HuH-7 (cell line): ENCODE measurements around the gene RESP18.
"Not testable (repeated sequence)": the region's sequence is repeated elsewhere in the genome, so short reads cannot be mapped to it uniquely, and the experiment has no call there.

Experiments
- DNase-seq: peaks from one replicate; pipeline ENCODE4 v3.0.0; 2011; ENCODE audit warnings: low spot score

RESP18 gene

DNA sequence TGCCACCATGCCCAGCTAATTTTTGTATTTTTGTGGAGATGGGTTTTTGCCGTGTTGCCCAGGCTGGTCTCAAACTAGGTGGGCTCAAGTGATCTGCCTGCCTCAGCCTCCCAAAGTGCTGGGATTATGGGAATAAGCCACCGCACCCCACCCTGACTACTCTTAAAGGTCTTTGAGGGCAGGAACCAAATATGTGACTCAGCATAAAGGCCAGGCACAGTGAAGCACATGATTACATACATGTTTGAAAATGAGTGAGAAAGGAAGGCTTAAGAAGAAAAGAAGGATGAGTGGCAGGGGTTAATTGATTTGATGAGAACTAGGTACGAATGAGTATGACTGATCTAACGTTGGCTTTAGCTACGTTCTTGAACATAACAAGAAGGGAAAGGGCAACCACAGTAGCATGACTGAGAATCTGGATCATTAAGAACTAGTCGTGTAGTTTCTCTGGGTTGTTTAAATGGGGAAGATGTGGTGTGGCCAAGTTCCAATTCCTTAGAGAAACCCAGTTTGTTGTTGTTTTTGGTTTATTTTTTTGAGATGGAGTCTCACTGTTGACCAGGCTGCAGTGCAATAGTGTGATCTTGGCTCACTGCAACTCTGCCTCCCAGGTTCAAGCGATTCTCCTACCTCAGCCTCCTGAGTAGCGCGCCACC is 6.8 kb downstream of the RESP18 start:
- DNase-seq: no peak

DNA sequence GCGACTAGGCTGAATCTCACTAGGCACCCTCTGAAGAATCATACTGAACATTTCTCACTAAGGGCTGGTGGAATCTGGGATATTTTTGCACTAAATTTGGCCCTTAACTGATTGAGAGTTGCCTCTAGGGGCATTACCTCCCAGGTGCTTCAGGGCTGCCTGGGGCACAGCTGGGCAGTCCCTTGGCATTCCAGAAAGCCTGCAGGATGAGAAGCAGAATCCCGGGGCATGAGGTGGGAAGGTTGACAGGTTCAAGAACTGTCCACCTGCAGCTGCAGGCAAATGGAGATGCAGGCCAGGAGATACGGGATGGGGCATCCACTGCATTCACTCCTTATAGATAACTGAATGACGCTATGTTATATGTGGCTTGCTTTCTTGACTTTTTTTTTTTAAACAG is 7.4 kb downstream of the RESP18 start:
- DNase-seq: no peak

DNA sequence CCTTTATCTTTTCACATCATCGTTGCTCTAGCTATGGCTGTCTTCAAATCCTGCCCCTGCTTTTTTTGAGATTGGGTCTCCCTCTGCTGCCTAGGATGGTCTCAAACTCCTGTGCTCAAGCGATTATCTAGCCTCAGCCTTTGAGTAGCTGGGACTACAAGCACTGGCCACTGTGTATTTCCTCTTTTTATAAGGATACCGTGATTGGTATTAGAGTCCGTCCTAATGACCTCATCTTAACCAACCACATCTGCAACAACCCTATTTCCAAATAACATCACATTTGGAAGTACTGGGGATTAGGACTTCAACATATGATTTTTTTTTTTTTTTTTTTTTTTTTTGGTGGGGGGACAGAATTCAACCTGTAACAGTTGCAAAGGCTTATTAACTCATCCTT is 9.1 kb downstream of the RESP18 start:
- no peak for DNase-seq

DNA sequence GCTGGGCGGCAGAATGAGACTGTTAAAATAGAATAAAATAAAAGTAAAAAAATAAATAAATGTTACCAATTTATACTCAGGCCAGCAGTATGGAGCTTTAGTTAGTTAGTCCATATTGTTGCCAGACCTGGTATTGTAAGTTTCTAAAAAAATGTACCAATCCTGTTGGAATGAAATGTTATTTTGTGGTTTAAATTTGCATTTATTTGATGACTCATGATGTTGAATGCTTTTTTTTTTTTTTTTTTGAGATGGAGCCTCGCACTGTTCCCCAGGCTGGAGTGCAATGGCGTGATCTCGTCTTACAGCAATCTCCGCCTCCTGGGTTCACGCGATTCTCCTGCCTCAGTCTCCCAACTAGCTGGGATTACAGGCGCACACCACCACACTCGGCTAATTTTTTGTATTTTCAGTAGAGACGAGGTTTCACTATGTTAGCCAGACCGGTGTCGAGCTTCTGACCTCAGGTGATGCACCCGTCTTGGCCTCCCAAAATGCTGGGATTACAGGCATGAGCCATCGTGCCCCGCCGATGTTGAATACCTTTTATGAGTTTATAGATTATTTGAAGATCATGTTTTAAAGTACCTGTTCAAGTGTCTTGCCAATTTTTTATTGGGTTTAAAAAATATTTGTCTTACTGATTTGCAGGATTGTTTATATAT is 17.6 kb downstream of the RESP18 start:
- no peak for DNase-seq

DNA sequence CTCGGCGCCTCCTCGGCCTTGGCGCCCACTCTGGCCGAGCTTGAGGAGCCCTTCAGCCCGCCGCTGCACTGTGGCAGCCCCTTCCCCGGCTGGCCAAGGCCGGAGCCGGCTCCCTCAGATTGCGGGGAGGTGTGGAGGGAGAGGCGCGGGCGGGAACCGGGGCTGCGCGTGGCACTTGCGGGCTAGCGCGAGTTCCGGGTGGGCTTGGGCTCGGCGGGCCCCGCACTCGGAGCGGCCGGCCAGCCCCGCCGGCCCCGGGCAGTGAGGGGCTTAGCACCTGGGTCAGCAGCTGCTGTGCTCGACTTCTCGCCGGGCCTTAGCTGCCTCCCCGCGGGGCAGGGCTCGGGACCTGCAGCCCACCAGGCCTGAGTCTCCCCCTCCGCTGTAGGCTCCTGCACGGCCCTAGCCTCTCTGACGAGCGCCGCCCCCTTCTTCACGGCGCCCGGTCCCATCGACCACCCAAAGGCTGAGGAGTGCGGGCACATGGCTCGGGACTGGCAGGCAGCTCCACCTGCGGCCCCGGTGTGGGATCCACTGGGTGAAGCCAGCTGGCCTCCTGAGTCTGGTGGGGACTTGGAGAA is 19.8 kb downstream of the RESP18 start:
- not testable (repeated sequence) for DNase-seq

DNA sequence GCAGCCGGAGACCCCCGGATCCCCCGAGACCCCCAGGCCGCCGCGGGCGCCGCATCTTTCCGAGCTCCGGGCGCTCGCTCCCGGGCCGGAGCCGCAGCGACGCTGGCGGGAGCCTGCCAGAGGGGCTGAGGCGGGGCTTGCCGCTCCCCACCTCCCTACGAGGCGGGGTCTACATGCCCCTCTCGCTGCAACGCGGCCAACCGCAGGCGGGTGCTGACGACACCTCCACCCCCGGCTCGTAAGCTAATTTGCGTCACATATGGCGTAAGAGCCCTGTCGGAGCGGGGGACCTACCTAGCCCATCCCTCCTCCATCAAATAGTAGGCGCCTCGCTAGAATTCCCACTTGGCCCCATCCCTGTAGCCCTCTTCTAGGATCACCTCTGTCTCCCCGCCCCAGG is 23.3 kb downstream of the RESP18 start, which contains the start of gene PTPRN:
TSS of gene PTPRN (minus strand) at position 124 of the 400 bp plus-strand sequence. CDS start at position 55, 69 bp downstream.
- DNase-seq: no peak

DNA sequence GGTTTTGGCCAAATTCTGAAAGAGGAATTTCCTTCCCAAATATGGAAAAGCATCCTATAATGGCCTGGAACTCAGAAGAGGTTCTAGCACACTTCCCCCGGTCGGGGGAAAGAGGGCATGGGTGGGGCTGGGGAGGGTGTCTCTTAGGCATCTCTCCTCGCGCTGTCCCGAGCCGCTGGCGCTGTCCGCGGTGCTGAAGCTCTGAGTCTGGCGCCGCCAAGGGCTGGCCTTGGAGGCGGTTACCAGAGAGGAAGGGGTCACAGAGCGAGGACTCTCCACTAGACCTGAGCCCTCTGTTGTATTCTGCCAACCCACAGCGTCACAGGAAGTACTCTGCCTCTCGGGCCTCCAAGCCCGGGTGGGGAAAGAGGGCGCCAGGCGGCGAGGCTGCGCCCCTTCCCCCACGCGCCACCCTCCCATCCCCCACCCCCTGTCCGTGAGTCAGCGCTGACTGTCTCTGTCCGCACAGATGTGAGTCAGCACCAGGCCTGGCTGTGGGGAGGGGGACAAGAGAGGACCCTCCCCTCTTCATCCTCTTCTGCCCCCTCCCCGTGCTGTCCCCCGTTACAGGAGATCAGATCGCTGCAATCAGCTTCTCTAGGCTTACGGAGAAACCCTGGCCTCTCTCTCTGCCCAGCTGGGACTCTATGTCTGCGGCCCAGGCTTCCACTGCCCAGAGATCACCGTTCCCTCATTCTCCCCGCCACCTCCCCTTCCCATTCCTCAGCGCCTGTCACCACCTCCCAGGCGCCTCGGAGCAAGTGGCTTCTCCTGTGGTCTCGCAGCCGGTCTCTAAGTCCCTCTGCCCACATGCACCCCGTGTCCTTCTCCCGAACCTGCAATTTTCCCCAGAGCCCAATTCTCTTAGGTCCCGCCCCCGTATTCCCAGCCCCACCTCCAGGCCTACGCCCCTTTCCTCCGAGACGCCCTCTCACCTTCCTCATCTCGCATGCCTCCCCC is 24.1 kb downstream of the RESP18 start:
- DNase-seq: peak; percentile 90

DNA sequence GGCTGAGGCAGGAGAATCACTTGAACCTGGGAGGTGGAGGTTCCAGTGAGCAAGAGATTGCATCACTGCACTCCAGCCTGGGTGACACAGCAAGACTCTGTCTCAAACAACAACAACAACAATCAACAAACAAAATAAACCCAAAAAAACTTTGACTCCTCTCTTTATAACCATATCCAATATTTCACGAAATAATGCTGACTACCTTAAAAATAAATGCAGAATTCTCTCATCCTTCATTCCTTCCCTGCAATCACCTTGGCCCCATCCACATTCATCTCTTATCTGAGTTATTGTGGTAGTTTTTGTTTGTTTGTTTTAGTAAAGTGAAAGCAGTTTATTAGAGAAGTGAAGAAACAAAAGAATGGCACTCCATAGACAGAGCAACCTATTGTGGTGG is 26.5 kb downstream of the RESP18 start:
- DNase-seq: no peak

DNA sequence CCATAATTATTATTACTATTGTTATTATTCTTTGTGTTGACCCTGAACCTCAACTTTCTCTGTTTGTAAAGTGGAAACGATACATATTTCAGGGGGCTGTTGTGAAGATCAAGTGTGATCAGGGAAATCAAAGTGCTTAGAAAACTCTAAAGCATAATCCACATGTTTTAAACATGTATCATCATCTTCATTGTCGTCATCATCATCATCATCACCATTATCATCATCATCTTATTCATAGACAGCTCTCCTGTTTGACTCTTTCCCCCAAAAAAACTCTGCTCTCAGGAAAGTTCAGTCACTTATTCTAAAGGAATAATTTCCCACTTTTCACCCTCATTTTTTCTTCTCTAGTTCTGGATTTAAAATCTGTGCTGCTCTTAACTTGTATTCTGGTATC is 28.3 kb downstream of the RESP18 start:
- no peak for DNase-seq

DNA sequence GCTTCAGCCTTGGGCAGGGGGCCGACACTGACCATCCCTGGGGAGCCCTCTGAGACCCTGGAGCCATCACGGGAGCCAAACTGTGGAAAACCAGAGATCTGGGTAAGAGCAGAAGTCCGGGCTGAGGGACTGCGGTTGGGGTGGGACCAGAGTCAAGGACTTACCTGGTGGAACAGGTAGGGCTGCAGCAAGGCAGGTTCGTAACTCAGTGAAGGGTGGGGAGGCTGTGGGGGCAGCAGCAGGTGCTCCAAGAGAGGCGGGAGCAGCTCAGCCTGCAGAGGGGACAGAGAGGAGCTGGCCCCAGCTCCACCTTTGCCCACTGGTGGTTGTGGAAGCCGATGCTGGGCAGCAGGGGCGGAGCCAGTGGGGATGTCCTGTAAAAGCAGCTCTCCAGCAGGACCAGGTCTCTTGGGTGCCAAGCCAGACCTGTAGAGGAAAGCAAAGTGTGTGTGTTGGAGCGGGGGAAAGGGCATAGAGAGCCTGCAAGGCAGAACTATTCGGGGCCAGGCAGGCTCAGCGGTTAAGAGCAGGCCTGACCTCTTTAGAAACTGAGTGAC is 30.1 kb downstream of the RESP18 start:
- DNase-seq: no peak

DNA sequence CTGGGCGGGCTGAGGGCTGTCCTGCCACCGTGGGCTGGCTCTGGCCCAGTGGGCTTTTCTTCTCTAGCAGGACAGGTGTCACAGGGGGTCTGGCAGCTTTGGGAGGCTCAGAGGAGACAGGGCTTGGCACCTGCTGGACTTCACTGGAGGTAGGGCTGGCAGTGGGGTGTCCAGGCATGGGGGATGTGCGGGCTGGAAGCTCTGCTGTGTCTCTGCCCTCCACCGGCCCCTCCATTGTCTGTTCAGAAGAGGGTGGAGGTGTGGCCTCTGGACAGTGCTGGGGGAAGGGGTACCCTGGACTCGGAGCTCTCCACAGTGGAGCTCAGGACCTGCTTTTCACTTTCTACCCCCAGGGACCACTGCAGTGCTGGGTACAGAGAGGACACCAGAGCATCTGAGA is 32.5 kb downstream of the RESP18 start:
- DNase-seq: no peak

DNA sequence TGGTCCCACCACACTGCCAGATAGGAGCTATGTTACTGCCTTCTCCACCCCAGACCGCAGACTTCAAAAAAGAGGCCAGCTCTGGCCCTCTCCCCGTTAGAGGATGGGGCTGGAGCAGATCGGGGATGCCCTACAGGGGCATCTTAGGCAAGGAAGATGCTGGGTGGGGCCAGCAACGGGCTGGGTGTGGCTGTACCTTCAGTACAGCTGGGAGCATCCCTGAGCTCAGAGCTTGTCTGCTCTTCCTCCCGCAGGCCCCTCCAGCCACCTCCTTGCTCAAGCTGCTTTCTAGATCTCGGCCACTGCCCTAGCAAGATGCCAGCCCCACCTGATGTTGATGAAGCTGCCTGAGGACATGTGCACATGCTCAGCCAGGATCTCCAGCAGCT is 33.2 kb downstream of the RESP18 start:
- DNase-seq: no peak

DNA sequence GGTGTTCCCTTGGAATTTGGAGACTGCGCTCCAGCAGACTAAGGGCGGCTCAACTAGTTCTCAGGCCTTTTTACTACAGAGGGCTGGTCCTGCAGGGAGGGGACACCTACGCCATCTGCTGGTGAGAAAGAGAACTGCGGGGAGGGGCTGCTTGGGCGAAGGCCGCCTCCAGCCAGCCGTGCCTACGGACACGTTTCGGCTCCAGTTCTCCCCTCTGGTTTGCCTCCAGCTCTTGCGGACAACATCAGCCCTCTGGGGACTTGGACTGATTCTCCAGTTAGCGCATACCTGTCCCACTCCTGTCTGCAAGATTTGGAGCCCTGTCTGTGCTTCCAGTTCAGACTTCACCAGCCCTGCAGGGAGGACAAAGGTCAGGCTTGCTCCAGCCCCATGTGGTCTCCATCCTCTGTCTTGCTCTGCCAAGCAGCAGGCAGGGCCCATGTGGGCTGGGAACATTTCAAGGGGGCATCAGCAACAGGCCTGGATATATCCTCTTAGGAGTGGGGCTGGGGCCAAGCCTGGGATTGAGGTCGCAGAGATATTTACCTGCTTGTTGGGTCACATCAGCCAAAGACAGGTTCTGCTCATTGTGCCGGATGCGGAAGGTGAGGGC is 33.7 kb downstream of the RESP18 start:
- peak; percentile 92 for DNase-seq

DNA sequence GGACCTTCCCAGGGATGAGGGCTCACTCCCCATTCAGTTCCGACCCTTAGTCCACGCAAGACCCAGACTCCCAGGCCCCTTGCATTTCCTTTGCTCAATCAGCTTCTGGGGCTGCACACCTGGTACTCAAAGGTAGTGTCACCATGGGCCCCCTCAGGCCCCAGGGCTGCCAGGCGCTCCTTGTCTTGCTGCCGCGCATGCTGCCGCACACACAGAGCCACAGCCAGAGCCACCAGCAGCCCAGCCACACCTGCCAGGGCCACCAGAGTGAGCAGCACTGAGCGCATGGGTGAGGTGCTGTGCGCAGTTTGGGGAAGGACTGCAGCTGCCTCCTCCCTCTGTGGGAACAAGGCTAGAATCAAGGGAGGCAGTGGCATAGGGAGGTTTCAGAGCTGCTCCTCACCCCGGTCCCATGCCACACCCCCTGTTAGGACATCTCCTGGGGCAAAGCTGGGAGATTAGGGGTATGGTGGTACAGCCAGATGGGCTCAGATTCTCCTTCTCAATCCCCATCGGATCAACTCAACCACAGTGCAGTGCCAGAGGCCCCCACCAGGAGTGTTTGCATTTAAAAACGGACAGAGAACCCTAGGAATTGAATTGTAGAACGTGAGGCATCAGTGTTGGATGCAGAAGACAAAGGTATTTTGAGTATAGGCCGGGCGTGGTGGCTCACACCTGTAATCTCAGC is 34.6 kb downstream of the RESP18 start:
- no peak for DNase-seq

DNA sequence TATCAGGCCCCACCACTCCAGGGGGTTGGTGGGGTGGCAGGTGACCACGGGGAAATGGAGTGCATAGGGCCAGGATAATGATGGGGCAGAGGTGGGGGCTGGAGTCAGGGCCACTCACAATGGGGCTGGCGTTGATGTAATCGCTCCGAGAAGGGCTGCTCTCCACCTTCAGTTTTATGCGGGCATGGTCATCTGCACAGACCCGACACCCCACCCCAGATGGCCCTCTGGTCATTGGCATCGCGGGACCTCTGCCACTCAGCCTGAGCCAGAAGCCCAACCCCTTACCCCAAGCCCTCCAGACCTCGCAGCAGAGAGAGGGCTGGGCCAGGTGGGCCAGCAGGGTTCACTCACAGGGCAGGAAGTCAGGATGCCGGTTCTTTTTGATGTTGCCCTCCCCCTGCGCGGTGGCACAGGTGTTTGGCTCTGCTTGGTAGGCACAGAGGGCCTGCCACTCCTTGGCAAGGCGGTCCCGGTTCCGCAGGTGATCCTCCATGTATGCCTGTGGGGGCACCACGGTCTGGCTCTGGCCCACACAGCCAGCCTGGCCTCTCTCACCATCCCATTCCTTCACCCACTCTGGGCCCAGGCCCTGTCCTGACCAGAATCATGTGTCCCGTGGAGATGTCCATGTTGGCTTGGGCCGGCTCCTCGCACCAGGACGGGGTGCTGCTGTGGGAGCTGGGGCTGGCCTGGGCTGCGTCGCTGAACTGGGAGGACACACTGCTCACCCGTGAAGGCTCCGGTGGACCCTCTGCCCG is 35.7 kb downstream of the RESP18 start:
- DNase-seq: no peak

DNA sequence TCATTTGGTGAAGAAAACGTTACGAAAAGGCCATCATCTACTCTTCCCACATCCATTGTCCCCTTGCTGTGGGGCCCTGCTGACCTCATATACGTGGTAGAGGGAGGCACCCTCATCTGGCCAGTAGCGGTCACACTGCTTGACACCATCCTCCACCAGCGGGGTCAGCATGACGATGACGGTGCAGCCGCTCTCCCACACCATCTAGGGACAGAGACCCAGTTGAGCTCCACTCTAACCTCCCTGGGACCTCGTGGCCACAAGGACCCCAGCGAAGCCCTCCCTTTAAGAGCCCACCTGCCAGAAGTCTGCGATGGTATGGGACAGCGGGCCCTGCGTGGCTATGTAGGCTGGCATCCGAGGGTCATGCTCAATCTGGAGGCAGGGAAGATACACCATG is 36.4 kb downstream of the RESP18 start:
- no peak for DNase-seq

DNA sequence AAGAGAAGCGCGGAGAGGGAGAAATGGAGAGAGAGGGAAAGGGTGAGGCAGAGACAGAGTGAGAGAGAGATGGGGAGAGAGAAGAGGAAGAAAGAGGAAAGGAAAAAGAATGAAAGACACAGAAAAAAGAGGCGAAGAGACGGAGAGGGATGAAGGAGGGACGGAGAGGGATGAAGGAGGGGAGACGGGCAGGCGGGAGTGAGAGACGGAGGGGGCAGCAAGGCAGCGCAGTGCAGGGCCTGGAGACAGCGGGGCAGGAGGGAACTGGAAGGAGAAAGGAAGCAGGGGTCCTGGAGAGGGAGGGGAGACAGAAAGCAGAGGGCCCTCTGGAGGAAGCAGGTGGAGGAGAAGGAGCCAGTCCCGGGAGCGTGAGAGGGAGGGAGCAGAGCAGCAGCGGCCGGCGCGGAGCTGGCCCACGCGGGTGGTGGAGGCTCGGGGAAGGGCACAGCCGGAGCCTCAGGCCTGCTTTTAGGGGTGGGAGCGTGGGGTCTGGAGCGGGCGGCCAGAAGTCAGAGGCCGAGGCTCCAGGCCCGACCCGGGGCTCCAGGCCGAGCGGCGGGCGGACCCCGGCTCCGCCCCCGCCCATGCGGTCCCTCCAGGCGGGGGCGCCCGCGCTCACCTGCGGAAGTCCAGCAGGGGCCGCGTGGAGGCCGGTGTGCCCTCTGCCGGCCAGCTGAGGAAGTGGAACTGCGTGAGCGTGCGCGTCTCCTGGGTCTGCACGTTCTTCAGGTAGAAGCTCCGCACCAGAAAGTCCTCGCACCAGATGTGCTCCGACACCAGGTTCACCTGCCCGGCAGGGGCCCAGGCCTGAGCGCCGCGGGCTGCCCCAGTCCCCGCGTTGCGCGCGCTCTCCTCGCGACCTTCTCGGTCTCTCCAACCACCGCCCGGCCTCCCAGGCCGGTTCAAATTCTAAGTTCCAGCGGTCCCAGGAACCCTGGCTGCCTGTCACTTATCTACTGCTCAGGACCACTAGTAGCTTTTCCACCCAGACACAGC is 37.9 kb downstream of the RESP18 start:
- peak; percentile 97 for DNase-seq

DNA sequence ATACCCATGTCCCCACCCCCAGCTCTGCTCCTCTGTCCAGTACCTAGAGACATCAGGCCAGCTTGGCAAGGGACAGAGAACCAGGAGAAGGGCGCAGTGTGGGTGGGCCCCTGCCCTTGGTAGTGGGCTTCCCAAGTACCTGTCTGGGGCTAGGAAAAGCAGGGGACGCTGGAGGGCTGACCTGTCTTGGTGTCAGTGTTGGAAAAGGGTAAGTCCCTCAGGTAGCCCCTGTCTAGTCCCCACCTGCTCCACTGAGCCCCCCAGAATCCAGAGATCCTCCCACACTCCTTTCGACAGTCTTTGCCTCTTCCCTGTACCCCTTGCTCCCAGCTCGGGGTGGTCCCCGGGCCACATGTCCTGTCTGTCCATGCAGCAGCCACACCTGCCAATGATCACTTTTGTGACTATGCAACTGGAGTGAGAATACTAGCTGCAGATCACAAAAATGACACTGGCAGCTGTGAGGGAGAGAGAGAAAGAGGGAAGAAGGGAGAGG is 38.8 kb downstream of the RESP18 start:
- DNase-seq: no peak

DNA sequence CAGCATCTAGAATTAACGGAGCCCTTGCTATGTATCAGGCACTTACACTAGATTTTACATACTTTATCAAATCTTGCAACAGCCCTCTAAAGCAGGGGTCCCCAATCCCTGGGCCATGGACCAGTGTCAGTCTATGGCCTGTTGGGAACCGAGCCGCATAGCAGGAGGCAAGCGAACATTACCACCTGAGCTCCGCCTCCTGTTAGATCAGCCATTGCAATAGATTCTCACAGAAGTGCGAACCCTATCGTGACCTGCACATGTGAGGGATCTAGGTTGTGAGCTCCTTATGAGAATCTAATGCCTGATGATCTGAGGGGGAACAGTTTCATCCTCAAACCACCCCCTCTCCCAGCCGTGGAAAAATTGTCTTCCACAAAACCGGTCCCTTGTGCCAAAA is 39.9 kb downstream of the RESP18 start:
- DNase-seq: no peak
